Endothelial cell of umbilical vein (primary cell): ENCODE data around the gene TK2. TPM values are rescaled to one million over a fixed set of nuclear protein-coding genes. Genes with fewer than 3 reads are reported as not detected.
"Not testable (repeated sequence)": the region's sequence is repeated elsewhere in the genome, so short reads cannot be mapped to it uniquely, and the experiment has no call there.

Experiments used
- BruUV-seq: library from RNA; stranded (reverse); fragments of 400-500 nt; replicated peaks from 2 replicates; lab custom pipeline; 2021; lab: Mats Ljungman, UMichigan
- CTCF ChIA-PET: fragments of 300-600, 350-600 bp; sonication (Branson Sonifier 250); formaldehyde crosslinking; loops from one replicate; lab custom pipeline; 2021; ENCODE audit warnings: antibody characterized with exemption, inconsistent platforms; lab: Charles Lee
- POLR2A ChIA-PET: fragments of 300-600, 350-600 bp; sonication (Branson Sonifier 250); formaldehyde crosslinking; loops from one replicate; lab custom pipeline; 2021; ENCODE audit warnings: antibody characterized with exemption, inconsistent platforms; lab: Charles Lee
- DNase-seq: peaks from one replicate; pipeline ENCODE4 v3.0.0-alpha.2; 2011; ENCODE audit warnings: low read depth, low spot score
- FAIRE-seq: peaks from 2 replicates; lab custom pipeline; 2011; peaks lifted over from hg19 to GRCh38; lab: Jason Lieb, UNC
- H2AFZ ChIP-seq: 2 replicates; pipeline ENCODE4 v1.6.0; 2012; ENCODE audit warnings: low read depth, low read length, control low read depth, inconsistent platforms
- H3K27ac ChIP-seq: 2 replicates; pipeline ENCODE4 v1.5.1; 2011; ENCODE audit warnings: low read depth, mild to moderate bottlenecking, control low read depth, low read length, moderate library complexity; ENCODE audit not compliant: insufficient read depth
- H3K27me3 ChIP-seq, 2 experiments: 2 replicates each; pipeline versions ENCODE4 v1.6.0 to v1.6.1; 2011; ENCODE audit warnings: low read length in 2 of 2, mixed read lengths in 1 of 2; ENCODE audit not compliant: control insufficient read depth in 2 of 2, insufficient read depth in 2 of 2
- H3K36me3 ChIP-seq, 2 experiments: 2 replicates in 1 of 2; 3 replicates in 1 of 2; pipeline ENCODE4 v1.5.1; 2011; ENCODE audit warnings: low read length in 2 of 2, mild to moderate bottlenecking in 1 of 2, moderate library complexity in 1 of 2; ENCODE audit not compliant: control insufficient read depth in 2 of 2, insufficient read depth in 2 of 2; ENCODE audit errors: extremely low read depth in 1 of 2
- H3K4me1 ChIP-seq: 3 replicates; pipeline ENCODE4 v1.5.1; 2011; ENCODE audit warnings: mild to moderate bottlenecking, low read length; ENCODE audit not compliant: control insufficient read depth, insufficient read depth; ENCODE audit errors: extremely low read depth
- H3K4me2 ChIP-seq: 2 replicates; pipeline ENCODE4 v1.6.1; 2011; ENCODE audit warnings: low read length, control low read depth, mixed read lengths; ENCODE audit not compliant: insufficient read depth
- H3K4me3 ChIP-seq, 3 experiments: fragments of 200-600 bp in 1 of 3; sonication (generic), shearing (Covaris generic) in 1 of 3; replicated peaks in 1 of 3; 2 replicates each; pipeline ENCODE4 v1.5.1; 2011 to 2016; ENCODE audit warnings: control low read depth in 3 of 3, low read length in 3 of 3, mild to moderate bottlenecking in 2 of 3, inconsistent platforms in 1 of 3, low read depth in 1 of 3, moderate library complexity in 1 of 3; ENCODE audit not compliant: insufficient read depth in 1 of 3
- H3K79me2 ChIP-seq: 2 replicates; pipeline ENCODE4 v1.6.0; 2012; ENCODE audit warnings: low read length, inconsistent platforms; ENCODE audit not compliant: control insufficient read depth, insufficient read depth
- H3K9ac ChIP-seq: replicated peaks from 2 replicates; pipeline ENCODE3; 2011; ENCODE audit warnings: low read length, control low read depth; ENCODE audit not compliant: insufficient read depth; ENCODE audit errors: extremely low read depth
- H3K9me1 ChIP-seq: replicated peaks from 3 replicates; pipeline ENCODE4 v1.6.0; 2011; ENCODE audit warnings: mild to moderate bottlenecking, low read length; ENCODE audit not compliant: control insufficient read depth, insufficient read depth; ENCODE audit errors: extremely low read depth
- H3K9me3 ChIP-seq: replicated peaks from 2 replicates; pipeline ENCODE4 v1.5.1; 2012; ENCODE audit warnings: low read length, inconsistent platforms; ENCODE audit not compliant: control insufficient read depth, insufficient read depth
- H4K20me1 ChIP-seq: replicated peaks from 2 replicates; pipeline ENCODE3; 2011; ENCODE audit warnings: mild to moderate bottlenecking, low read length; ENCODE audit not compliant: control insufficient read depth, insufficient read depth; ENCODE audit errors: extremely low read depth
- MYC ChIP-seq: IDR thresholded peaks from one replicate; pipeline ENCODE4 v1.6.1; 2011; ENCODE audit warnings: mild to moderate bottlenecking, low read depth, low read length
- POLR2AphosphoS5 ChIP-seq: IDR thresholded peaks from 2 replicates; pipeline ENCODE4 v1.6.1; 2012; ENCODE audit warnings: low read depth, mild to moderate bottlenecking, control low read depth, low read length, moderate library complexity; ENCODE audit not compliant: insufficient read depth
- dilution Hi-C: fragments of 300-500 bp; cut with MboI; formaldehyde crosslinking; loops from one replicate; pipeline ENCODE4 v1.15.0; 2019; ENCODE audit warnings: low sequenced_read_pairs; ENCODE audit not compliant: extremely low pct_ligation_motif_present
- intact Hi-C: fragments of 100-400 bp; cut with micrococcal nuclease; formaldehyde crosslinking; loops from one replicate; pipeline ENCODE4 v1.10.0; 2022
- polyA plus RNA-seq, 4 experiments: library from polyadenylated mRNA; depleted of rRNA in 3 of 4; stranded (reverse) in 3 of 4; unstranded in 1 of 4; fragments of >200 nt; gene quantifications; 2 replicates each; pipeline versions ENCODE4 v1.2.1 to v1.2.3, GENCODE V29; 2011 to 2012; ENCODE audit warnings: missing spikeins in 1 of 4
- total RNA-seq: library from RNA; stranded (reverse); gene quantifications from 2 replicates; pipeline ENCODE4 v1.2.3, GENCODE V29; 2021
- TF ChIP-seq, protein P1 (sequence below), 2 donors: IDR thresholded peaks; 1 replicate in 1 of 2; 2 replicates in 1 of 2; pipeline ENCODE4 v1.5.1; 2011; ENCODE audit warnings: low read length in 2 of 2, mild to moderate bottlenecking in 2 of 2, moderate library complexity in 2 of 2, control low read depth in 1 of 2, inconsistent platforms in 1 of 2, low read depth in 1 of 2; ENCODE audit not compliant: insufficient read depth in 1 of 2; ENCODE audit errors: extremely low read depth in 1 of 2

The TK2 gene
- total and polyA plus RNA-seq, 2 donors (not counting 3 experiments of a cell fraction or from before 2014, with no cell fraction given) = 12.1 to 25.2 TPM

DNA sequence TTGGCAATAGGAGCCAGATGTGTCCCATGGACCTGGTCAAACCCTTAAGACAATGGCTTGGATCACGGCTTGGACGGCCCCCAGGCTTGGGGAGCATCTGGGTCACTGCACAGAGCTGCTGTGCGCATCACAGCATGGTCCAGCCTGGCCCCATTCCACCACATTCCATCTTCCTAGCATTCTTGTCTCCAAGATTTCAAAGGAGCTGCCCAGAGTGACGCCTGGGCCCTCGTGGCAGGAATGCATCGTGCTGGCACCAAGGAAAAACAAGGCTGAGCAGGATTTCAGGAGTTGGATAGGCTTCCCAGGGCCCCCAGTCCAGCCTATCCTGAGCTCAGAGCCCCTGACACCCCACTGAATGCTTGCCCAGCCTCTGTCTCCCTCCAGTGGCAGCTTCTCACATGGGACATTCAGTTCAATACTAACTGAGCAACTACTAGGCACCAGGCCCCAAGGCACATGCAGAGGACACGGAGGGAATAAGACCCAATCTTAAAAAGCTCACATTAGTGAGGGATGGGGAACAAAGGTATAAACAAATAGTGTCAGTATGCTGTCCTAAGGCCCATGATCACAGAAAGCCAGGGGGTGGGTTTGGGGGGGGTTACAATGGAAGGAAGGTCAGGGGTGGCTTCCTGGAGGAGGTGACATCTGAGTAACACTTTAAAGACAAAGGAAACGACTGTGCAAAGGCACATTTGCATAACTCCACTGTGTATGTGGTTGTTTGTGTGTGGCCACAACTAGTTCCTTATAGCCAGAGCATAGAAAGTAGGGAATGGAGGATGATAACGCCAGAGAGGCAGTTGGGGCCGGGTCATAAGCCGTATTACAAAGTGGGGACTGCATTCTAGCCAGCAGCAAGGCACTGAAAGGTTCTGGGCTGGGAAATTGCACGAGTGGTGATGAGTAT lies 34.1 kb downstream of the TK2 start:
- Histone ChIP-seq H3K9me1 (no peaks in the 10 kb centered on the region), H2AFZ (no peak overlapping the region), H3K36me3 (no peaks in the 10 kb centered on the region), H3K4me3 (no peak overlapping the region), H3K9ac (peak overlapping the region; percentile 59), H3K9me3 (no peaks in the 10 kb centered on the region), H4K20me1 (no peaks in the 10 kb centered on the region), H3K4me2 (peak overlapping the region; percentile 29), H3K27me3 (no peaks in the 10 kb centered on the region), H3K4me1 (peaks cover 81% of the 10 kb centered on the region), H3K79me2 (no peaks in the 10 kb centered on the region), H3K27ac (peak overlapping the region; percentile 87)
- BruUV-seq = TSS peak; percentile 32
- CTCF ChIA-PET = interaction anchor here (0.5 to 1.5 kb wide), 38 partner anchors 9 to 240 kb away, joined by 3 to 56 read pairs (median 4); partner anchors contain the start of genes BEAN1 and CDH5
- POLR2A ChIA-PET = interaction anchor here (0.8 kb wide), 1 partner anchor 39 kb away, joined by 3 read pairs; no protein-coding TSS in a partner anchor
- TF ChIP-seq POLR2AphosphoS5 = peak; percentile 40
- TF ChIP-seq, protein P1, sequence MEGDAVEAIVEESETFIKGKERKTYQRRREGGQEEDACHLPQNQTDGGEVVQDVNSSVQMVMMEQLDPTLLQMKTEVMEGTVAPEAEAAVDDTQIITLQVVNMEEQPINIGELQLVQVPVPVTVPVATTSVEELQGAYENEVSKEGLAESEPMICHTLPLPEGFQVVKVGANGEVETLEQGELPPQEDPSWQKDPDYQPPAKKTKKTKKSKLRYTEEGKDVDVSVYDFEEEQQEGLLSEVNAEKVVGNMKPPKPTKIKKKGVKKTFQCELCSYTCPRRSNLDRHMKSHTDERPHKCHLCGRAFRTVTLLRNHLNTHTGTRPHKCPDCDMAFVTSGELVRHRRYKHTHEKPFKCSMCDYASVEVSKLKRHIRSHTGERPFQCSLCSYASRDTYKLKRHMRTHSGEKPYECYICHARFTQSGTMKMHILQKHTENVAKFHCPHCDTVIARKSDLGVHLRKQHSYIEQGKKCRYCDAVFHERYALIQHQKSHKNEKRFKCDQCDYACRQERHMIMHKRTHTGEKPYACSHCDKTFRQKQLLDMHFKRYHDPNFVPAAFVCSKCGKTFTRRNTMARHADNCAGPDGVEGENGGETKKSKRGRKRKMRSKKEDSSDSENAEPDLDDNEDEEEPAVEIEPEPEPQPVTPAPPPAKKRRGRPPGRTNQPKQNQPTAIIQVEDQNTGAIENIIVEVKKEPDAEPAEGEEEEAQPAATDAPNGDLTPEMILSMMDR (IDR thresholded peaks at IDR 0.05; ENCODE audit: extremely low read depth in 1 of 2, insufficient read depth in 1 of 2, low read depth in 1 of 2, low read length in 2 of 2) = peak; percentile 62 to 65
- TF ChIP-seq MYC = no peak
- intact Hi-C loops (loop anchor here (1.0 to 5.0 kb wide), 9 partner anchors 33 to 157 kb away; partner anchors contain the start of genes CMTM1, CMTM3 and TK2), dilution Hi-C loops (no loop called here)
- peak; percentile 66 for DNase-seq
- peak; percentile 82 for FAIRE-seq

DNA sequence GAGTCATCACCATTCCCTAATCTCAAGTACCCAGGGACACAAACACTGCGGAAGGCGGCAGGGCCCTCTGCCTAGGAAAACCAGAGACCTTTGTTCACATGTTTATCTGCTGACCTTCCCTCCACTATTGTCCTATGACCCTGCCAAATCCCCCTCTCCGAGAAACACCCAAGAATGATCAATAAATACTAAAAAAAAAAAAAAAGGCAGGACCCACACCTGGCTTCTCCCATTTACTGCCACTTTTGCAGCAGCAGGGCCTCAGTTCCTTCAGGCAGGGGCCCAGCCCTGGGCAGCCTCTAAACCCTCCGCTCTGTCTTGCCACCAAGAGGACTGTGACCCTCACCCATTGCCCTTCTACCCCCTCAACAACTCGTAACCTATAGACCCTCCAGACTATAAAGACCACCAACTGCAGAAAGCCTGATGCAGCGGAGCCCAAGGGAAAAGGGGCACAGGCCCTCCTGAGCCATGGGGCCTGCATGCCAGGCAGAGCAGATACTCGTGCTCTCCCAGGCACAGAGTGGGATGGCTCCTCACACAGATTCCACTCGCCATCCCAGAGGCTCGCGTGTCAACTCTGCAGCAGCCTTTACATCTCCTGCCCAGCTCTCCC lies 34.8 kb downstream of the TK2 start:
- CTCF ChIA-PET = interaction anchor here (0.6 to 1.5 kb wide), 34 partner anchors 10 to 240 kb away, joined by 3 to 56 read pairs (median 4); partner anchors contain the start of genes BEAN1 and CDH5
- FAIRE-seq = not testable (repeated sequence)

DNA sequence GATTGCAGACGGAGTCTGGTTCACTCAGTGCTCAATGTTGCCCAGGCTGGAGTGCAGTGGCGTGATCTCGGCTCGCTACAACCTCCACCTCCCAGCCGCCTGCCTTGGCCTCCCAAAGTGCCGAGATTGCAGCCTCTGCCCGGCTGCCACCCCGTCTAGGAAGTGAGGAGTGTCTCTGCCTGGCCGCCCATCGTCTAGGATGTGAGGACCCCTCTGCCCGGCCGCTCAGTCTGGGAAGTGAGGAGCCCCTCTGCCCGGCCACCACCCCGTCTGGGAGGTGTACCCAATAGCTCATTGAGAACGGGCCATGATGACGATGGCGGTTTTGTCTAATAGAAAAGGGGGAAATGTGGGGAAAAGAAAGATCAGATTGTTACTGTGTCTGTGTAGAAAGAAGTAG lies 35.5 kb downstream of the TK2 start:
- BruUV-seq, DNase-seq, dilution Hi-C loops, H4K20me1 ChIP-seq, H3K27me3 ChIP-seq, H3K27ac ChIP-seq, H3K36me3 ChIP-seq, POLR2A ChIA-PET, intact Hi-C loops, H3K9me1 ChIP-seq, H3K9me3 ChIP-seq, H3K4me3 ChIP-seq, H3K9ac ChIP-seq, H3K79me2 ChIP-seq, H3K4me2 ChIP-seq, H2AFZ ChIP-seq, CTCF ChIA-PET, FAIRE-seq: not testable (repeated sequence)
- H3K4me1 ChIP-seq = peaks cover 68% of the 10 kb centered on the region

More for the DNA sequence above, 34.8 kb downstream of the TK2 start:
- POLR2A ChIA-PET, H4K20me1 ChIP-seq, BruUV-seq, dilution Hi-C loops, H2AFZ ChIP-seq, H3K4me2 ChIP-seq, H3K9me3 ChIP-seq, H3K9me1 ChIP-seq, H3K36me3 ChIP-seq, H3K4me3 ChIP-seq, DNase-seq, H3K79me2 ChIP-seq, H3K27me3 ChIP-seq: not testable (repeated sequence)
- H3K4me1 ChIP-seq = peaks cover 75% of the 10 kb centered on the region
- H3K9ac ChIP-seq = peak overlapping the region; percentile 59
- intact Hi-C loops = loop anchor here (1.0 to 5.0 kb wide), 3 partner anchors 32 to 72 kb away; partner anchors contain the start of gene CMTM1
- H3K27ac ChIP-seq = peak overlapping the region; percentile 87
